ENCODE measurements around the gene PPP1R14D. TPM values are rescaled to one million over a fixed set of nuclear protein-coding genes. Genes with fewer than 3 reads are reported as not detected.
A peak's percentile ranks its signal among the peaks of the same experiment; 100 is the strongest.

PPP1R14D gene
- polyA plus RNA-seq, 1 donor from 2014 or later = not detected

GRCh38 chr15:40858706-40859105 is 30.2 kb upstream of the PPP1R14D start:
- Histone ChIP-seq H3K9me2 (ENCODE audit: insufficient read depth, low read length) (no peaks in the 10 kb centered on the region), H3K4me3 (ENCODE audit: low read length) (no peak overlapping the region), H3K4me2 (ENCODE audit: low read length) (no peak overlapping the region), H3K27me3 (ENCODE audit: insufficient read depth, low read depth, low read length) (no peaks in the 10 kb centered on the region), H2AFZ (ENCODE audit: low read depth, low read length) (no peak overlapping the region), H3K9ac (ENCODE audit: low read length) (no peak overlapping the region), H4K20me1 (ENCODE audit: insufficient read depth) (no peaks in the 10 kb centered on the region), H3K36me3 (ENCODE audit: insufficient read depth, low read length) (no peaks in the 10 kb centered on the region), H3K79me2 (replicated peaks; ENCODE audit: insufficient read depth, low read length) (no peaks in the 10 kb centered on the region), H3K27ac (ENCODE audit: low read length) (no peak overlapping the region), H3K9me3 (ENCODE audit: low read length) (no peaks in the 10 kb centered on the region), H3F3A (ENCODE audit: insufficient read depth, low read length, poor library complexity, severe bottlenecking) (no peaks in the 10 kb centered on the region)
- TF ChIP-seq MXI1 (conservative IDR thresholded peaks at IDR 0.05; ENCODE audit: poor library complexity, severe bottlenecking) = no peak
- TF ChIP-seq TAF1 (IDR thresholded peaks at IDR 0.05; ENCODE audit: low read depth) = no peak
- TF ChIP-seq RAD21 (conservative IDR thresholded peaks at IDR 0.05) = no peak
- TF ChIP-seq SMC3 (conservative IDR thresholded peaks at IDR 0.05; ENCODE audit: poor library complexity) = no peak
- no peak for TF ChIP-seq POLR2AphosphoS5 (IDR thresholded peaks at IDR 0.05)
- TF ChIP-seq EP300 (conservative IDR thresholded peaks at IDR 0.05; ENCODE audit: poor library complexity, severe bottlenecking) = no peak
- TF ChIP-seq EZH2 (IDR thresholded peaks at IDR 0.05; ENCODE audit: borderline replicate concordance, insufficient read depth, low read length, poor library complexity, severe bottlenecking) = no peak
- TF ChIP-seq REST (IDR thresholded peaks at IDR 0.05; ENCODE audit: borderline replicate concordance) = no peak
- TF ChIP-seq CTCF (IDR thresholded peaks at IDR 0.05; ENCODE audit: poor library complexity, severe bottlenecking) = no peak

GRCh38 chr15:40857601-40858341 is 29.3 kb upstream of the PPP1R14D start:
- no peak overlapping the region for H3K4me2 ChIP-seq (ENCODE audit: low read length)
- H2AFZ ChIP-seq (ENCODE audit: low read depth, low read length) = no peak overlapping the region
- H3K9me2 ChIP-seq (ENCODE audit: insufficient read depth, low read length) = no peaks in the 10 kb centered on the region
- H3K4me3 ChIP-seq (ENCODE audit: low read length) = no peak overlapping the region
- H3K9me3 ChIP-seq (ENCODE audit: low read length) = no peaks in the 10 kb centered on the region
- TF ChIP-seq CTCF (IDR thresholded peaks at IDR 0.05; ENCODE audit: poor library complexity, severe bottlenecking) = peak; percentile 81
- peak; percentile 68 for TF ChIP-seq RAD21 (conservative IDR thresholded peaks at IDR 0.05)
- no peak for TF ChIP-seq TAF1 (IDR thresholded peaks at IDR 0.05; ENCODE audit: low read depth)
- peak; percentile 16 for TF ChIP-seq MXI1 (conservative IDR thresholded peaks at IDR 0.05; ENCODE audit: poor library complexity, severe bottlenecking)
- no peak for TF ChIP-seq EZH2 (IDR thresholded peaks at IDR 0.05; ENCODE audit: borderline replicate concordance, insufficient read depth, low read length, poor library complexity, severe bottlenecking)
- TF ChIP-seq SMC3 (conservative IDR thresholded peaks at IDR 0.05; ENCODE audit: poor library complexity) = peak; percentile 78
- TF ChIP-seq EP300 (conservative IDR thresholded peaks at IDR 0.05; ENCODE audit: poor library complexity, severe bottlenecking) = no peak
- no peak for TF ChIP-seq REST (IDR thresholded peaks at IDR 0.05; ENCODE audit: borderline replicate concordance)
- TF ChIP-seq POLR2AphosphoS5 (IDR thresholded peaks at IDR 0.05) = no peak
- no peaks in the 10 kb centered on the region for H3K27me3 ChIP-seq (ENCODE audit: insufficient read depth, low read depth, low read length)
- no peak overlapping the region for H3K27ac ChIP-seq (ENCODE audit: low read length)
- H3F3A ChIP-seq (ENCODE audit: insufficient read depth, low read length, poor library complexity, severe bottlenecking) = no peaks in the 10 kb centered on the region
- H3K79me2 ChIP-seq (replicated peaks; ENCODE audit: insufficient read depth, low read length) = no peaks in the 10 kb centered on the region
- no peaks in the 10 kb centered on the region for H3K36me3 ChIP-seq (ENCODE audit: insufficient read depth, low read length)
- no peak overlapping the region for H3K9ac ChIP-seq (ENCODE audit: low read length)
- H4K20me1 ChIP-seq (ENCODE audit: insufficient read depth) = no peaks in the 10 kb centered on the region

All from neural cell (in vitro differentiated cells).